Measurements from ENCODE around the gene PLPP2.

PLPP2 gene

DNA sequence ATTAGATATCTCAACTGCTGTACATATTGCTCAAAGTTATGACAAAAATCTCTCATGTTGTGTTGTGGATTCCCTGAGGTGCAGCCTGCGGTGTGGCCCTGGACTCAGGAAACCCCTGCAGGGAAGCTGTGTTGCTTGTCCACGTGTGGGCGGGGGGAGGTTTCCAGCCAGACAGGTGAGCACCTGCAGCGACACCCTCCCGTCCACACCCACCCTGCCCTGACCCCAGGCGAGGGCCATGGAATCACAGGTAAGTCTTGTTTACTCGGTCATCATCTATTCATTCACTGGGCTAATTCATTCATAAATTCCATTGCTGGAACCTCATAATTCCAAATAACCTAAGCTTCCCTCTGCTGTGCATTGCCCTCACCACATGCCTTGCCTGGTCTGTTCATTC lies 14.1 kb downstream of the PLPP2 start:
- H2AFZ ChIP-seq (ENCODE audit: low read length), result no peak overlapping the region
- no peaks in the 10 kb centered on the region for H3K4me1 ChIP-seq (ENCODE audit: insufficient read depth, low read length, severe bottlenecking)
- no peak overlapping the region for H3K4me3 ChIP-seq (ENCODE audit: low read depth, low read length, poor library complexity, severe bottlenecking)
- H3F3A ChIP-seq (ENCODE audit: insufficient read depth, low read length), result no peaks in the 10 kb centered on the region
- H3K9me2 ChIP-seq (ENCODE audit: low read depth, low read length), result no peaks in the 10 kb centered on the region
- TF ChIP-seq, protein P1, sequence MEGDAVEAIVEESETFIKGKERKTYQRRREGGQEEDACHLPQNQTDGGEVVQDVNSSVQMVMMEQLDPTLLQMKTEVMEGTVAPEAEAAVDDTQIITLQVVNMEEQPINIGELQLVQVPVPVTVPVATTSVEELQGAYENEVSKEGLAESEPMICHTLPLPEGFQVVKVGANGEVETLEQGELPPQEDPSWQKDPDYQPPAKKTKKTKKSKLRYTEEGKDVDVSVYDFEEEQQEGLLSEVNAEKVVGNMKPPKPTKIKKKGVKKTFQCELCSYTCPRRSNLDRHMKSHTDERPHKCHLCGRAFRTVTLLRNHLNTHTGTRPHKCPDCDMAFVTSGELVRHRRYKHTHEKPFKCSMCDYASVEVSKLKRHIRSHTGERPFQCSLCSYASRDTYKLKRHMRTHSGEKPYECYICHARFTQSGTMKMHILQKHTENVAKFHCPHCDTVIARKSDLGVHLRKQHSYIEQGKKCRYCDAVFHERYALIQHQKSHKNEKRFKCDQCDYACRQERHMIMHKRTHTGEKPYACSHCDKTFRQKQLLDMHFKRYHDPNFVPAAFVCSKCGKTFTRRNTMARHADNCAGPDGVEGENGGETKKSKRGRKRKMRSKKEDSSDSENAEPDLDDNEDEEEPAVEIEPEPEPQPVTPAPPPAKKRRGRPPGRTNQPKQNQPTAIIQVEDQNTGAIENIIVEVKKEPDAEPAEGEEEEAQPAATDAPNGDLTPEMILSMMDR (IDR thresholded peaks at IDR 0.05; ENCODE audit: low read length), result no peak
- TF ChIP-seq EZH2 (IDR thresholded peaks at IDR 0.05; ENCODE audit: borderline replicate concordance, low read length), result no peak
- no peaks in the 10 kb centered on the region for H3K79me2 ChIP-seq (ENCODE audit: insufficient read depth, low read length)
- no peaks in the 10 kb centered on the region for H3K9me3 ChIP-seq (ENCODE audit: low read length)
- H3K4me2 ChIP-seq (ENCODE audit: low read length), result no peak overlapping the region
- H3K9ac ChIP-seq (ENCODE audit: low read length), result no peak overlapping the region
- H4K20me1 ChIP-seq (ENCODE audit: insufficient read depth, low read length), result no peaks in the 10 kb centered on the region
- H3K27me3 ChIP-seq (ENCODE audit: insufficient read depth, low read length), result no peaks in the 10 kb centered on the region; the same call in 1 of the 2 replicates
- H3K36me3 ChIP-seq (ENCODE audit: insufficient read depth, low read length), result no peaks in the 10 kb centered on the region
- H3K27ac ChIP-seq (ENCODE audit: low read depth, low read length, poor library complexity, severe bottlenecking), result no peak overlapping the region

DNA sequence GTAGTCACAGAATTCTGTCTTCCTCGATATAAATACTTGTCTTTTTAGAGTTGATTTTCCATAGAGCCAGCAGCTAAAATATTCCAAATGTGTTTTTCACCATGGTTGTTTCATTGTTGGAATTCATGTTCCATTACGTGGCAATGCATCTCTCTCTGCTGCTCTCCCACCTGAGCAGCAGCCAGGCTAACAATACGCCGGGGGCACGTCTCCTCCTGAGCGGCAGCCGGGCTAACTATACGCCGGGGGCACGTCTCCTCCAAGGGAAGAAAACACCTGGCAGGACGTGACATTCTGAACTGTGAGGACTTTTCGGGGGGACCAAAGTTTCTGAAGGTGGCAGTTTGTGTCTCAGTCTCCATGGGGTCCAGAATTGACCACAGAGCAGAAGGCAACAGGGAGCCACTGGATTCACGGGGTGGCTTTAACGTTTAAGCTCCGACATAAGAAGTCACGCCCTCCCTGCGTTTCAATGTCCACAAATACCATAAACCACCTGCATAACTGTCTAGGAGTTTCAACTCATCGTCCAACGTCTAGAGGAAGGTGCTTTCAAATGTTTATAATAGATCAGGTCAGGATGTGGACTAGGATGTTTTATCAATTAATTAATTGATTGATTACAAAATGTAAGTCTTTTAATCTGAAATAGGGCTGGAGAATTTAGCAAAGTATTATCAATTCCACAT lies 15.1 kb downstream of the PLPP2 start:
- Histone ChIP-seq H3F3A (ENCODE audit: insufficient read depth, low read length) (no peaks in the 10 kb centered on the region), H3K9me3 (ENCODE audit: low read length) (no peaks in the 10 kb centered on the region), H3K4me1 (ENCODE audit: insufficient read depth, low read length, severe bottlenecking) (no peaks in the 10 kb centered on the region), H3K9me2 (ENCODE audit: low read depth, low read length) (no peaks in the 10 kb centered on the region), H3K4me3 (ENCODE audit: low read depth, low read length, poor library complexity, severe bottlenecking) (no peak overlapping the region), H2AFZ (ENCODE audit: low read length) (no peak overlapping the region), H3K79me2 (ENCODE audit: insufficient read depth, low read length) (no peaks in the 10 kb centered on the region), H4K20me1 (ENCODE audit: insufficient read depth, low read length) (no peaks in the 10 kb centered on the region), H3K27me3 (ENCODE audit: insufficient read depth, low read length) (no peaks in the 10 kb centered on the region; the same call in 1 of the 2 replicates), H3K27ac (ENCODE audit: low read depth, low read length, poor library complexity, severe bottlenecking) (no peak overlapping the region), H3K4me2 (ENCODE audit: low read length) (no peak overlapping the region), H3K9ac (ENCODE audit: low read length) (no peak overlapping the region), H3K36me3 (ENCODE audit: insufficient read depth, low read length) (no peaks in the 10 kb centered on the region)
- no peak for TF ChIP-seq EZH2 (IDR thresholded peaks at IDR 0.05; ENCODE audit: borderline replicate concordance, low read length)
- TF ChIP-seq, protein P1 (IDR thresholded peaks at IDR 0.05; ENCODE audit: low read length), result no peak

DNA sequence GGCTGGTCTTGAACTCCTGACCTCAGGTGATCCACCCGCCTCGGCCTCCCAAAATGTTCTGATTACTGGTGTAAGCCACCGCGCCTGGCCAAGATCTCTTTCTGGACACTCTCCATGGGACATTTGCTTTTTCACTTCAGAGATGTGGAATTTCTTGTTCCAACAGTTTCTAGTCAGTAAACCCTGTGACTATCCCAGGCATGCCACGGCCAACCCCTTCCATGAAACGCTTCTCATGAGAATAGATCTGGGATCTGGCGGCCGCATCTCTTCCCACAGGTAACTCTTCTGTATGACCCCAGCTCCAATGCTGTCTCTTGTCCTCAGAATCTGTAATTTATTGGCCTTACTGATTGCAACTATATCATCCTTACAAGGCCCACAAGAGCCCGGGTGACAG lies 16.2 kb downstream of the PLPP2 start:
- Histone ChIP-seq H3F3A (ENCODE audit: insufficient read depth, low read length) (no peaks in the 10 kb centered on the region), H3K9me3 (ENCODE audit: low read length) (no peaks in the 10 kb centered on the region), H3K79me2 (ENCODE audit: insufficient read depth, low read length) (no peaks in the 10 kb centered on the region), H3K4me3 (ENCODE audit: low read depth, low read length, poor library complexity, severe bottlenecking) (no peak overlapping the region), H3K4me2 (ENCODE audit: low read length) (no peak overlapping the region), H2AFZ (ENCODE audit: low read length) (no peak overlapping the region), H3K36me3 (ENCODE audit: insufficient read depth, low read length) (no peaks in the 10 kb centered on the region), H3K27ac (ENCODE audit: low read depth, low read length, poor library complexity, severe bottlenecking) (no peak overlapping the region), H4K20me1 (ENCODE audit: insufficient read depth, low read length) (no peaks in the 10 kb centered on the region), H3K9ac (ENCODE audit: low read length) (no peak overlapping the region), H3K27me3 (ENCODE audit: insufficient read depth, low read length) (no peaks in the 10 kb centered on the region; the same call in 1 of the 2 replicates), H3K9me2 (ENCODE audit: low read depth, low read length) (no peaks in the 10 kb centered on the region), H3K4me1 (ENCODE audit: insufficient read depth, low read length, severe bottlenecking) (no peaks in the 10 kb centered on the region)
- TF ChIP-seq EZH2 (IDR thresholded peaks at IDR 0.05; ENCODE audit: borderline replicate concordance, low read length), result no peak
- TF ChIP-seq, protein P1 (IDR thresholded peaks at IDR 0.05; ENCODE audit: low read length), result no peak

All from OCI-LY1 (cell line).